HG03135 (cell line): ENCODE measurements around the gene EPB41L2.

Source experiments
- ATAC-seq: cut with Tn5 transposase; IDR thresholded peaks from one replicate; pipeline ENCODE4 v1.9.1; 2021; ENCODE audit warnings: mild to moderate bottlenecking, moderate library complexity; ENCODE audit not compliant: unreplicated experiment

Gene EPB41L2

GRCh38 chr6:131062241-131063027 lies 611 bp downstream of the EPB41L2 start:
- ATAC-seq: peak; percentile 26

- ATAC-seq: no peak
Observed at GRCh38 chr6:131061751-131062119, 1.3 kb downstream of the EPB41L2 start.

GRCh38 chr6:131061041-131061750 lies 1.8 kb downstream of the EPB41L2 start:
- ATAC-seq: no peak

GRCh38 chr6:131060311-131060710 lies 2.7 kb downstream of the EPB41L2 start:
- ATAC-seq: no peak

- ATAC-seq: no peak
Observed at GRCh38 chr6:131059486-131059885, 3.6 kb downstream of the EPB41L2 start.

DNA sequence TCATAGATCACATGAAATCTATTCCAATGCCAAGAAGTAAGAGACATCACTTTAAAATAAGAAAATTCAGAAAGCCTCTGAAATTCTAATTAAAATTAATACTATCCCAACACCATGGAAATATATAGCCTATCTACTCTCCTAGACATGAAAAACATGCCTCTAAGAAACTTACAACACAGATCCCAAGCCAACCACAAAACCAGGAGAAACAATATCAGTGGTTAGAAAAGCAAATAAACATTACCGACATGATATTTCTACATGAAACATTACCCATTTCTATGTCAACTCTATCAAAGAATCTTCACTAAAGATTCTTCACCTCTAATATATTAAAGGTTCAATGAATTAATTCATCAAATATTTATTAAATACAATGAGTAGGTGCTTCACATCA lies 4.8 kb downstream of the EPB41L2 start:
- ATAC-seq: no peak

GRCh38 chr6:131054392-131055250 lies 8.4 kb downstream of the EPB41L2 start:
- no peak for ATAC-seq

GRCh38 chr6:131053546-131054240 lies 9.4 kb downstream of the EPB41L2 start:
- no peak for ATAC-seq

GRCh38 chr6:131052181-131052580 lies 10.9 kb downstream of the EPB41L2 start:
- ATAC-seq: no peak

- ATAC-seq: no peak
Observed at GRCh38 chr6:131051341-131051740, 11.7 kb downstream of the EPB41L2 start.

GRCh38 chr6:131049608-131050007 lies 13.4 kb downstream of the EPB41L2 start:
- ATAC-seq: no peak

GRCh38 chr6:131048933-131049515 lies 14.0 kb downstream of the EPB41L2 start:
- no peak for ATAC-seq

GRCh38 chr6:131048459-131048858 lies 14.6 kb downstream of the EPB41L2 start:
- ATAC-seq: no peak

DNA sequence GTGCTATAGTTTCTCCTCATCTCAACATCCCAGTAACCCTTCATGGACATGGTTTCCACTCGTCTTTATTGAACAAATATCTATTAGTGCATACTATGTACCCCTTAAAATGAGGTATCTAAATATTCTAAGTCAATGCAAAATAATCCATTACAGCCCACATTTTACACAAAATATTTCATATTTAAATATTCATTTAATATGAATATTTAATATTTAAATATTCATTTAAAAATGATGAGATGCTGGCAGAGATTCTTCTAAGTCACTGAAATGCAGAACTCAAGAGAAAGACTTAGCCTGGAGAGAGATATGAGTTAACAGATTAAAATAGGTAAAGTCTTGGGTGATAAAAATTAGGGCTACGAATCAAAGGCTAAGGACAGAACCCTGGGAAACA lies 17.9 kb downstream of the EPB41L2 start:
- ATAC-seq: no peak

DNA sequence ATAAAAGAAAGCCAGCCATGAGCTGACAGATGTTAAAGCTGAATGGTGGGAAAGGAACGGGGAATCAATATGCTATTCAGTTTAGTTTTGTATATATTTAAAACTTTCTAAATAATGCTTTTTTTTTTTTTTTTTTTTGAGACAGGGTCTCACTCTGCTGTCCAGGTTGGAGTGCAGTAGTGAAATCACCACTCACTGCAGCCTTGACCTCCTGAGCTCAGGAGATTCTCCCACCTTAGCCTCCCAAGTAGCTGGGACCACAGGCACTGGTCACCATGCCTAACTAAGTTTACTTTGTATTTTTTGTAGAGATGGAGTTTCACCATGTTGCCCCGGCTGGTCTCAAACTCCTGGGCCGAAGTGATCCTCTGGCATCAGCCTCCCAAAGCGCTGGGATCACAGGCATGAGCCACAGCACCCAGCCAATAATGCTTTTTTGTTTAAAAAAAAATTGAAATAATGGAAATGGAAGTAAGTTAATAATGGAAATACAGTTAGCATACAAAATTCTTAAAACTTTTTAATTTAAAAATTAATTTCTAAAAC lies 19.1 kb downstream of the EPB41L2 start:
- no peak for ATAC-seq

DNA sequence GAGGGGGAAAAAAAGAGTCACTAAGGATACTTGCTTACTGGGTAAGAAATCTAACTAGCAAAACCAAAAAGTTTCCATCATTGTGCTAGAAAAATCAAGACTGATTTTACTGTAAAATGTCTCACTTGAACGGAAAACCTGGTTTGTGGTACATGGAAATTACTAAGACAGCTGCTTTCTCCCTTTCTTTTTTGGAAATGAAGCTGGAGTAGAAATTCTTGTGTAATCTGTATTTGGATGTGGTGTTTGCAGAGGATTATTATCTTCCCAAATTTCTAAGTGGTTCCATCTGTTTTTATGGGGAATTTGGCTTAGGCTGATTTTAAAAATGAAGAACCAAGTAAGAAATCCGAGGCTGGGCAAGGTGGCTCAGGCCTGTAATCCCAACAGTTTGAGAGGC lies 20.4 kb downstream of the EPB41L2 start:
- ATAC-seq: no peak

- ATAC-seq: no peak
Observed at GRCh38 chr6:131041814-131042213, 21.2 kb downstream of the EPB41L2 start.

DNA sequence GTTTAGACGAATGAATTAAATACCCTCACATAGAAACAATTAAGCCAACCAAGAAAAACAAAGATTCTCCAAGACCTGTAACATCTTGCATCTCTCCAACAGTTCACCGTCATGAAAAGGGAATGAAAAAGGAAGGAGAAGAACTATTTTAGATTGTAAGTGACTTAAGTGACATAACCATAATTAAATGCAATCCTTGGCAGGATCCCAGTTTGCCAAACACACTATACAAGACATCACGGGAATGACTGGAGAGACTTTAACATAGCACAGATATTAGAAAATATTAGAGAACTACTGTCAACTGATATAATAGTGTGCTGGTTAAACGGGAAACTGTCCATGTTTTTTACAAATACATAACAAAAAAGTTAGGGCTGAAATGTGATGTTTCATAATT lies 22.2 kb downstream of the EPB41L2 start:
- no peak for ATAC-seq

GRCh38 chr6:131039345-131039680 lies 23.7 kb downstream of the EPB41L2 start:
- no peak for ATAC-seq

GRCh38 chr6:131038597-131039344 lies 24.3 kb downstream of the EPB41L2 start:
- ATAC-seq: no peak
